ENCODE measurements around the gene DPM1. TPM values are rescaled to one million over a fixed set of nuclear protein-coding genes. Genes with fewer than 3 reads are reported as not detected.

DPM1 gene
- total and polyA plus RNA-seq, 2 experiments from 2014 or later, result 76.2 to 89.8 TPM

GRCh38 chr20:50977066-50978021 is 19.0 kb upstream of the DPM1 start:
- no peak overlapping the region for H3K4me3 ChIP-seq
- no peak overlapping the region for H3K27ac ChIP-seq
- H3K9me3 ChIP-seq (ENCODE audit: low read depth), result no peaks in the 10 kb centered on the region
- no peaks in the 10 kb centered on the region for H3K36me3 ChIP-seq
- peak in 1 of 2 donors; percentile 20 for DNase-seq (ENCODE audit: low read depth in 1 of 2, low spot score in 1 of 2)
- peaks cover 6% of the 10 kb centered on the region for H3K27me3 ChIP-seq
- no peak for TF ChIP-seq CTCF (IDR thresholded peaks at IDR 0.05; ENCODE audit: low read depth, low read length)
- no peaks in the 10 kb centered on the region for H3K4me1 ChIP-seq (ENCODE audit: low read depth)

- H3K4me3 ChIP-seq, result no peak overlapping the region
- no peak for TF ChIP-seq CTCF (IDR thresholded peaks at IDR 0.05; ENCODE audit: low read depth, low read length)
- no peaks in the 10 kb centered on the region for H3K9me3 ChIP-seq (ENCODE audit: low read depth)
- no peak overlapping the region for H3K27ac ChIP-seq
- DNase-seq (ENCODE audit: low read depth in 1 of 2, low spot score in 1 of 2), result no peak
- H3K4me1 ChIP-seq (ENCODE audit: low read depth), result no peaks in the 10 kb centered on the region
- no peaks in the 10 kb centered on the region for H3K36me3 ChIP-seq
- H3K27me3 ChIP-seq, result peaks cover 3% of the 10 kb centered on the region
Measured at GRCh38 chr20:50975701-50976330, 17.5 kb upstream of the DPM1 start.

GRCh38 chr20:50969912-50970311 is 11.6 kb upstream of the DPM1 start:
- H3K27ac ChIP-seq, result no peak overlapping the region
- no peaks in the 10 kb centered on the region for H3K27me3 ChIP-seq
- H3K9me3 ChIP-seq (ENCODE audit: low read depth), result no peaks in the 10 kb centered on the region
- H3K36me3 ChIP-seq, result no peaks in the 10 kb centered on the region
- DNase-seq (ENCODE audit: low read depth in 1 of 2, low spot score in 1 of 2), result no peak
- H3K4me1 ChIP-seq (ENCODE audit: low read depth), result no peaks in the 10 kb centered on the region
- no peak for TF ChIP-seq CTCF (IDR thresholded peaks at IDR 0.05; ENCODE audit: low read depth, low read length)
- H3K4me3 ChIP-seq, result no peak overlapping the region

GRCh38 chr20:50969435-50969834 is 11.1 kb upstream of the DPM1 start:
- H3K9me3 ChIP-seq (ENCODE audit: low read depth), result no peaks in the 10 kb centered on the region
- no peaks in the 10 kb centered on the region for H3K4me1 ChIP-seq (ENCODE audit: low read depth)
- no peak overlapping the region for H3K4me3 ChIP-seq
- no peak for TF ChIP-seq CTCF (IDR thresholded peaks at IDR 0.05; ENCODE audit: low read depth, low read length)
- H3K27ac ChIP-seq, result no peak overlapping the region
- H3K27me3 ChIP-seq, result no peaks in the 10 kb centered on the region
- DNase-seq (ENCODE audit: low read depth in 1 of 2, low spot score in 1 of 2), result no peak
- no peaks in the 10 kb centered on the region for H3K36me3 ChIP-seq

DNA sequence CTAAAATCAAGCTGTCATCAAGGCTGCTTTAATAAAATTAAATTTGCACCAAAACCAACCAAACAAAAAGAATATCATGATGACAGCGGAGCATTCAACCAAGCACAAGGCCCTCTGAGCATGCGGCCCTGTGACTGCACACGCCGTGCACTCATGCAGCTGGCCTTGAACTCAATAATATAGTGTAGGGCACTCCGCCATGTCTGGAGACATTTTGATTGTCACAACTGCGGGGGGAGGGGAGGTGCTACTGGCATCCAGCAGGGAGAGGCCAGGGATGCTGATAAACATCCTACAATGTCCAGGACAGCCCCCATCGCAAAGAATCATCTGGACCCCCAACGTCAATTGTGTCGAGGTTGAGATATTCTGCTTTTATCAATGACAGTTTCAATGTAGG is 10.0 kb upstream of the DPM1 start:
- no peak overlapping the region for H3K27ac ChIP-seq
- H3K27me3 ChIP-seq, result no peaks in the 10 kb centered on the region
- H3K4me3 ChIP-seq, result no peak overlapping the region
- H3K36me3 ChIP-seq, result no peaks in the 10 kb centered on the region
- no peaks in the 10 kb centered on the region for H3K4me1 ChIP-seq (ENCODE audit: low read depth)
- H3K9me3 ChIP-seq (ENCODE audit: low read depth), result no peaks in the 10 kb centered on the region
- DNase-seq (ENCODE audit: low read depth in 1 of 2, low spot score in 1 of 2), result no peak
- no peak for TF ChIP-seq CTCF (IDR thresholded peaks at IDR 0.05; ENCODE audit: low read depth, low read length)

All from cardiac muscle cell (in vitro differentiated cells and primary cell).